ENCODE data around the gene IPO13.

DNA sequence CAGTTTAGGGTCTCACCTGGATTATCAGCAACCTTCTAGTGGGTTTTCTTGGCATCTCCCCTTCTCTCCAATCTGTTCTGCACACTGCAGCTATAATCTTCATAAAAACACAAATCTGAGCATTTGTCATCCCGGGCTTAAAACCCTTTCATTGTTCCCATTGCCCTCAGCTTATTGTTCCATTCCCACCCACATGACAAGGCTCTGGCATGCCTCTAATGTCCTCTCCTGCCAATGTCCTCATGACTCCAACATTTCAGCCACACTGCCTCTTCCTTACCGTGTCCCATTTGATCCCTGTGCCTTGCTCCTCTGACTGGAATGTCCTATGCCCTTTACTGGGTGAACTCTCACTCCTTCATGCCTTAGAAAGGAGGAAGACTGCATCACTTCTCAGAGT lies 15.6 kb downstream of the IPO13 start:
- TF ChIP-seq, protein P1, sequence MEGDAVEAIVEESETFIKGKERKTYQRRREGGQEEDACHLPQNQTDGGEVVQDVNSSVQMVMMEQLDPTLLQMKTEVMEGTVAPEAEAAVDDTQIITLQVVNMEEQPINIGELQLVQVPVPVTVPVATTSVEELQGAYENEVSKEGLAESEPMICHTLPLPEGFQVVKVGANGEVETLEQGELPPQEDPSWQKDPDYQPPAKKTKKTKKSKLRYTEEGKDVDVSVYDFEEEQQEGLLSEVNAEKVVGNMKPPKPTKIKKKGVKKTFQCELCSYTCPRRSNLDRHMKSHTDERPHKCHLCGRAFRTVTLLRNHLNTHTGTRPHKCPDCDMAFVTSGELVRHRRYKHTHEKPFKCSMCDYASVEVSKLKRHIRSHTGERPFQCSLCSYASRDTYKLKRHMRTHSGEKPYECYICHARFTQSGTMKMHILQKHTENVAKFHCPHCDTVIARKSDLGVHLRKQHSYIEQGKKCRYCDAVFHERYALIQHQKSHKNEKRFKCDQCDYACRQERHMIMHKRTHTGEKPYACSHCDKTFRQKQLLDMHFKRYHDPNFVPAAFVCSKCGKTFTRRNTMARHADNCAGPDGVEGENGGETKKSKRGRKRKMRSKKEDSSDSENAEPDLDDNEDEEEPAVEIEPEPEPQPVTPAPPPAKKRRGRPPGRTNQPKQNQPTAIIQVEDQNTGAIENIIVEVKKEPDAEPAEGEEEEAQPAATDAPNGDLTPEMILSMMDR (IDR thresholded peaks at IDR 0.05 in 4 of 5, conservative IDR thresholded peaks at IDR 0.05 in 1 of 5), result no peak
- TF ChIP-seq POLR2A (IDR thresholded peaks at IDR 0.05), result no peak

All from gastrocnemius medialis (tissue), 4 donors.